NCI-H1092 (cell line): ENCODE results near the gene HBM.
"Not testable (repeated sequence)": the region's sequence is repeated elsewhere in the genome, so short reads cannot be mapped to it uniquely, and the experiment has no call there.

Experiments
- DNase-seq: peaks from one replicate; lab custom pipeline; 2025; lab: John Stamatoyannopoulos, UW

HBM gene

GRCh38 chr16:165539-166374, at the start of gene HBM:
TSS of gene HBM (plus strand) at chr16:165978. CDS start at chr16:165998, 20 bp downstream.
- no peak for DNase-seq

GRCh38 chr16:116015-116414, 49.8 kb upstream of the HBM start:
- DNase-seq = no peak

- DNase-seq = peak; percentile 26
Observed at GRCh38 chr16:117379-118365, 48.1 kb upstream of the HBM start.

- no peak for DNase-seq
Observed at GRCh38 chr16:118857-119256, 46.9 kb upstream of the HBM start.

- DNase-seq = no peak
Observed at GRCh38 chr16:119295-119694, 46.5 kb upstream of the HBM start.

GRCh38 chr16:119835-120491, 45.8 kb upstream of the HBM start:
- DNase-seq = no peak

GRCh38 chr16:120756-121155, 45.0 kb upstream of the HBM start:
- DNase-seq = no peak

GRCh38 chr16:122361-122760, 43.4 kb upstream of the HBM start:
- DNase-seq = no peak

GRCh38 chr16:123558-124350, 42.0 kb upstream of the HBM start:
- DNase-seq = not testable (repeated sequence)

GRCh38 chr16:125011-125410, 40.8 kb upstream of the HBM start:
- DNase-seq = no peak

GRCh38 chr16:129075-129474, 36.7 kb upstream of the HBM start:
- DNase-seq = no peak

GRCh38 chr16:130533-131173, 35.1 kb upstream of the HBM start:
- DNase-seq = no peak

GRCh38 chr16:132120-132519, 33.7 kb upstream of the HBM start:
- no peak for DNase-seq

- DNase-seq = no peak
Observed at GRCh38 chr16:133716-134115, 32.1 kb upstream of the HBM start.

- DNase-seq = no peak
Observed at GRCh38 chr16:138049-138417, 27.7 kb upstream of the HBM start.

- DNase-seq = no peak
Observed at GRCh38 chr16:140175-140857, 25.5 kb upstream of the HBM start.

- no peak for DNase-seq
Observed at GRCh38 chr16:142405-142967, 23.3 kb upstream of the HBM start.

GRCh38 chr16:143047-143446, 22.7 kb upstream of the HBM start:
- no peak for DNase-seq

GRCh38 chr16:143456-143855, 22.3 kb upstream of the HBM start:
- DNase-seq = no peak

GRCh38 chr16:144797-145252, 21.0 kb upstream of the HBM start:
- no peak for DNase-seq
